Activated naive CD4-positive, alpha-beta T cell treated with Interleukin-2 at 50 U/mL for 16 hours (primary cell): ENCODE results near the gene TAOK1.
A peak's percentile ranks its signal among the peaks of the same experiment; 100 is the strongest.

Source experiments
- DNase-seq: peaks from one replicate; pipeline ENCODE4 v3.0.0-alpha.2; 2020

TAOK1 gene

GRCh38 chr17:29586676-29587469 is 196.7 kb downstream of the TAOK1 start:
- DNase-seq: no peak

GRCh38 chr17:29587591-29587990 is 197.4 kb downstream of the TAOK1 start:
- no peak for DNase-seq

DNA sequence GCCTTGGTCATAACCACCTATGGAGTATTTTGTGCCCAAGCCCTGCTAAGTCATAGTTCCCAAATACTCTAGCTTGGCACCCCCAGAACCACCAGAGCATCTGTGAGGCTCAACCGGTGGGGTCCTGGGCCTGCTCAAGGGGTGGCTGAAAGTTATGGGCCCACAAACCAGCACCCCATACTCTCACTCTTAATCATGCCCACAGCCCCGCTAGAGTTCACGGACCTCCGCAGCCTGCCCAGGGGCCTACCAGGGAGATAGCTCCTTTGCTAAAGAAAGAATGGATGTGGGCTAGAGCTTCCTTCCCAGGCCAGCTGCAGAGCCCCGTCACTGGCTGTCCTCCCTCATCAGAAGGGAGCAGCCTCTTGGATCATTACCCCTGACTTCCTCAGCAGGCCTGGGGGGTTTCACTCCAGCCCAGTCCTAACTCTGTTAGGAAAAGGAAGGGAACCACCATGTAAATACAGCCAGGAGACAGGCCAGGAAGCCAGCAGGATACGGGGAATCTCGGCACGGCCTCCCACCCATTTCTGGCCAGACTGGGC is 197.9 kb downstream of the TAOK1 start:
- no peak for DNase-seq

DNA sequence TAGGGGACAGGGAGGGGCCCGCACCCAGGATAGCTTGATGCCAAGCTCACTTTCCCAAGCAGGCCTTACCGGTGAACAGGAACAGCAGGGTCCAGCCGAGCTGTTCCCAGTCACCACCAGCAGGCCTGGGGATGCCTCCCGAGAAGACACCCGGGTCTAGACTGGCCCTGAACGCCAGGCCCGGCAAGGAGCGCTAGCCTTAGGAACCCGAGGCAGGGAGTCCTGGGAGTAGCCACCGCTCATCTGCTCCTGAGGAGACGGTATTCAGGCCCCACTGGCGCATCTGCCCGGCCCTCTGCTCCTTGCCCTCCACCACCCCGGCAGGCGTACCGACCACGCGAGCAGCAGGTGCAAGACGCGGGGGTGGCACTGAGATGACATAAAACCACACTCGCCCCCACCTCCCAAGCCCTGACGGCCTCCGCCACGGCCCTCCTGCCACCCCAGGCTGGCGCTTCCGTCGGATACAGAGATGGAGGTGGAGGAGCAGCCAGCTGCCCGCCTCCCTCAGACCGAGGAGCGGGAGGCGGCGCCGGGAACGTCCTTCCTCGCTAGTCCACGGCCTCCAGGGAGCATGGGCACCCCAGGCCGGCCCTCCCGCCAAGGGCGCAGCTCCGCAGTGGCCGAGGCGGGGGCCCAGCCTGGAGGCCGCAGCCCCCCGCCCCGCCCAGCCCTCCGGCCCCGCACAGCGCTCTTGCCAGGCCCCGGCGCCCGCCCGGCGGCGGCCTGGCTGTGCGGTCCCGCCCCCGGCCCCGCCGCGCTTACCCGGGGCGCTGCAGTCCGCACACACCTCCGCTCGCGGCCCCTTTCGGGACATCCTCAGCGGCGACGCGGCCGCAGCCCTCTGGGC is 198.6 kb downstream of the TAOK1 start:
- DNase-seq: peak; percentile 69

- peak; percentile 85 for DNase-seq
Measured at GRCh38 chr17:29589524-29590410, 199.6 kb downstream of the TAOK1 start, which contains the start of gene GIT1. GIT1 (minus strand) TSS chr17:29589648; CDS start chr17:29589378, 270 bp downstream.

GRCh38 chr17:29590411-29591145 is 200.4 kb downstream of the TAOK1 start:
- DNase-seq: no peak

DNA sequence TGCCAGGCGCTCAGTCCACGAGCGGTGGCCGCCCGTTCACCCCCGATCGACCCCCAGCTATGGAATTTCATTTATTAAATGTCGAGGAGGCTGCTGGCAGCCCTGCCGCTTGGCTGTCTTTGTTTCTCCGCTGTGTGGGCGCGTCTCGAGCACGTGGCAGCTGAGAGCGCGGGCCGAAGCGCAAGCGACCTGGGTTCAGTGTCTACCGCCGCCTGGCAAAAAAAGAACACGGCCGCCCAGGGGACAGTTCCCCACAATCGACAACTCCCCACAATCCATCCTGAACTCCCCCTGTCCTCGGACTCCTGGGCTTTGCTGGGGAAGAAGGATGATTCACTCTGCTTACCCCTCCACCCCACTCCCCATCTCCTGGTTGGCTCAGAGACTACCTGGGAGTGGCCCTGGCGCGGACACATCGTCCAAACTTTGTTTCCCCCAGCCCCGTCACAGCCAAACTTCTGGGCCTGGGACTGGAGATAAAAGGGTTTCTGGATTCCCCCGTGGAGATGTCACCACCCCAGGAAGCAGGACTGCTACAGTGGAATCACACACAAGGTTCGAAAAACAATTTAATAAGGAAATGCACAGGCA is 201.1 kb downstream of the TAOK1 start:
- DNase-seq: peak; percentile 39

DNA sequence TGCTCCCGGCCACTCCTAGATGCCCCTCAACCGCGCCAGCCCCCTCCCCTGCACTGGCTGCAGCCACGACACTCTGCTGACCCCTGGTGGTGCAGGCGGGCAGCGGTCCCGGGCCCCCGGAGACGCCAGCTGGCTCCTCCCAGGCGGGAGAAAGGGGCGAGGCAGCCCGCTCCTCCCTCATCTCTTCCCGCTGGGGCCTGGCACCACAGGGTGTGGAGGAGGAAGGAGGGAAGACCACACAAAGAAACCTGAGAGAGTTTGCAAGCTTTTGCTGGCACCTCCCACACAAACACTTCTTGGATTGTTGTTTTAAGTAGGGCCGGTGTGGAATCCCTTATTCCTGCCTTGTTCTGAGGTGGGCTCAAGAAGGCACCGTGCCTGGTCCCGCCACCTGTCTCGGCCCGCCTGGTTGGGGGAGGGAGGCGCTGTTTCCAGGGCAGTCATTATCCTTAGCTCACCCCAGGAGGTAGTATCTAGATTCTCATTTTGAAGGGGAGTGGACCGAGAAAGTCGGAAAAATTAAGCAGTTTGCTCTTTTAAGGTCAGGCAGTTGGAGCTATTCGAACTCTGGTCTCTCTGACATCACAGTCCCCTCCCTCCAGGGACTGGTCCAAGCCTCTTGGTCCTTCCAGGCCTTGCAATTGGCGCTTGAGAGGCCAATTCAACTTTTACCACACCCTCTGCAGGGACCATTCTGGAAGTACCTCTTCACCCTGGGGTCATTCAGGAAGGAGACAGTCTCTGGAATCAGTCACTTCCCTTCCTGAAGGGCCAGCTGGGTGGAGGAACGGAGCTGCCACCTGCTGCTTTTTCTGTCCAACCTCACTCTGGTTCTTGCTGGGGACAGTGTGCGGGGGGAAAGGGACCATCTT is 201.8 kb downstream of the TAOK1 start:
- peak; percentile 84 for DNase-seq

- peak; percentile 45 for DNase-seq
Measured at GRCh38 chr17:29592850-29593551, 202.8 kb downstream of the TAOK1 start, which contains the start of gene ANKRD13B. ANKRD13B (plus strand) TSS chr17:29593132; CDS start chr17:29593622, 490 bp downstream.

GRCh38 chr17:29593591-29594518 is 203.7 kb downstream of the TAOK1 start:
- peak; percentile 43 for DNase-seq

DNA sequence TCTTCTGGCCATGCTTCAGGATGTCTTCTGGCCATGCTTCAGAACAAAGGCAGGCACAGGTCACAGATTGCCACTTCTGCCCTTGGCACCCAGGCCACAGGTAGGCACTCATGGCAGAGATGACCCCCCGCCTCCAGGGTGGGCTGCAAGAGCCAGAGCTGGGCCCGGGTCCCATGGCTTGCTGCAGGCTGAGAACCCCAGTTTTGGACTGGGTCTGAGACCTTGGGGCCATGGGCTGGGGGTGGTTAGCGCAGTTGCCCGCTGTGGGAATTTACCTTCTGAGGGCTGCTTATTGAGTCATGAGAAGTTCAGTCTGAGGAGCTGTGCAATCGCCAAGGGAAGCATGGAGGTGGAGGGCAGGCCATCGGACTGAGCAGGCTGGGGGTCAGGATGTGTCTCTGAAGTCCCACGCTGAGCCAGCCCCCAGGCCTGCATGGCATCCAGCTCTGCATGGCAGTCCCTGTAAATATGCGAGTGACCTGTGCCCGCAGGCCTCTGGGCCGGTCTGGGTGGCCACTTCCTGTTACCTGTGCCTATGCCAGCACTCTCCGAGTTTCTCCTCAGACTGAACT is 204.4 kb downstream of the TAOK1 start:
- DNase-seq: no peak

GRCh38 chr17:29595107-29595942 is 205.2 kb downstream of the TAOK1 start:
- no peak for DNase-seq

- DNase-seq: no peak
Measured at GRCh38 chr17:29595943-29596774, 206.0 kb downstream of the TAOK1 start.

GRCh38 chr17:29596811-29597210 is 206.6 kb downstream of the TAOK1 start:
- no peak for DNase-seq

DNA sequence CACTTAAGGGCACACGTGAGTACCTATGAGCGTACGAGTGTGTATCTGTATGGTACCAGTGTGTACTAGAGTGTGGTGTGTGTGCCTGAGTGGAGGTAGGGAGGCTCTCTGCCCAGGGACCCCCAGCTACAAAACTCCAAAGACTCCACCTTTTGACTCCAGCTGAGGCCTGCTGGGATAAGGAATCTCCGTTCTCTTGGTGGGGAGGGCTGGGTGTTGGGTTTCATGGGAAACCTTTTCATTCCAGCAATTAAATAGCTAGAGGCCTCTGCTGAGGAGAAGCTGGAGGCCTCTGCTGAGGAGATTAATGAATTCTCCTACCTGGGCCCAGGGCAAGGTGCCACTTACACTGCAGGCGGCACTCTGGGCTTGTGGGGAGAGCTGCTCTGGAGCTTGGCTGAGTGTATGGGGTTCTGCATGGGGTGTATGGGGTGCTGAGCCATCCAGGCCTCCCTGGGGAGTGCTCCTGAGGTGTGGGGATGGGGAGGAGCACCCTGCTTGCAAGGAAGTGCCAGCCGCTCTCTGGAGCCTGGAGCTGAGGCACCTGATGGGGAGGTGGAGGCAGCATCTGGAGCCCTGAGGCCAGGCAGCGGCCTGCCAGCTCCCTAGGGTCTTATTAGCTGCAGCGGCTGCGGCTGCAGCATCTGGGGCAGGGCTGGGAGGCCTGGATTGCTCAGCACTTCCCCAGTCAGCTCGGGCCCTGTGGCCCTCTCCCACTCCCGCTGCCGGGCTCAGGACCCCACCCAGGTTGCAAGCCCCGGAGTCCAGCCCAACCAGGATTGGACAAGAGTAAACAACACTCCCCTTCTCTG is 207.4 kb downstream of the TAOK1 start:
- DNase-seq: no peak
